Stimulated activated CD4-positive, alpha-beta T cell treated with anti-CD3 and anti-CD28 coated beads, Interleukin-1b, Interleukin-23, amount 100 ng/mL, for 24 hours (primary cell): ENCODE data around the gene INTS3.
A peak's percentile ranks its signal among the peaks of the same experiment; 100 is the strongest.

Experiments
- DNase-seq, 4 experiments: peaks; one replicate each; pipeline ENCODE4 v3.0.0-alpha.2; 2020; ENCODE audit warnings: low read depth in 4 of 4, low spot score in 1 of 4

The INTS3 gene

GRCh38 chr1:153727463-153728304, at the start of gene INTS3:
Gene INTS3, plus strand, starts transcription at chr1:153728050. Its CDS starts 585 bp downstream, at chr1:153728635.
- peak; percentile 88 to 98 (median 94) for DNase-seq

- no peak for DNase-seq
Measured at GRCh38 chr1:153678519-153679336, 49.1 kb upstream of the INTS3 start, which contains the start of gene NPR1. Gene NPR1, plus strand, starts transcription at chr1:153678688. Its CDS starts 421 bp downstream, at chr1:153679109.

- DNase-seq = no peak
Measured at GRCh38 chr1:153679337-153680119, 48.3 kb upstream of the INTS3 start.

GRCh38 chr1:153680120-153680403, 47.8 kb upstream of the INTS3 start:
- DNase-seq = no peak

- no peak for DNase-seq
Measured at GRCh38 chr1:153682730-153683129, 45.1 kb upstream of the INTS3 start.

GRCh38 chr1:153683854-153684253, 44.0 kb upstream of the INTS3 start:
- no peak for DNase-seq

- DNase-seq = no peak
Measured at GRCh38 chr1:153684892-153685291, 43.0 kb upstream of the INTS3 start.

- no peak for DNase-seq
Measured at GRCh38 chr1:153685544-153686340, 42.1 kb upstream of the INTS3 start.

- no peak for DNase-seq
Measured at GRCh38 chr1:153687346-153688125, 40.3 kb upstream of the INTS3 start.

GRCh38 chr1:153688276-153688675, 39.6 kb upstream of the INTS3 start:
- DNase-seq = no peak

GRCh38 chr1:153688736-153689328, 39.0 kb upstream of the INTS3 start:
- no peak for DNase-seq

GRCh38 chr1:153693466-153693865, 34.4 kb upstream of the INTS3 start:
- no peak for DNase-seq

- DNase-seq = no peak
Measured at GRCh38 chr1:153696741-153697140, 31.1 kb upstream of the INTS3 start.

GRCh38 chr1:153697191-153698019, 30.4 kb upstream of the INTS3 start:
- no peak for DNase-seq

- no peak for DNase-seq
Measured at GRCh38 chr1:153698020-153698922, 29.6 kb upstream of the INTS3 start.

GRCh38 chr1:153698923-153699714, 28.7 kb upstream of the INTS3 start:
- no peak for DNase-seq

- no peak for DNase-seq
Measured at GRCh38 chr1:153699768-153700167, 28.1 kb upstream of the INTS3 start.
